Frontal cortex (tissue), 4 donors: ENCODE measurements around the gene KY. TPM values are rescaled to one million over a fixed set of nuclear protein-coding genes. Genes with fewer than 3 reads are reported as not detected.
"Not testable (repeated sequence)": the region's sequence is repeated elsewhere in the genome, so short reads cannot be mapped to it uniquely, and the experiment has no call there.

Experiments used
- DNase-seq, 2 donors: peaks; one replicate each; pipeline ENCODE4 v3.0.0; 2012; ENCODE audit warnings: low spot score in 2 of 2
- FAIRE-seq: peaks from 2 replicates; lab custom pipeline; 2012; peaks lifted over from hg19 to GRCh38; lab: Jason Lieb, UNC
- total RNA-seq: library from RNA; depleted of rRNA; stranded (reverse); fragments of >200 nt; gene quantifications from one replicate; pipeline ENCODE4 v1.2.3, GENCODE V29; 2014
- donor health status: control.
- donor health status: control.
- donor health status: control.

The KY gene
- total RNA-seq, 1 donor from 2014 or later, result 0.41 TPM

DNA sequence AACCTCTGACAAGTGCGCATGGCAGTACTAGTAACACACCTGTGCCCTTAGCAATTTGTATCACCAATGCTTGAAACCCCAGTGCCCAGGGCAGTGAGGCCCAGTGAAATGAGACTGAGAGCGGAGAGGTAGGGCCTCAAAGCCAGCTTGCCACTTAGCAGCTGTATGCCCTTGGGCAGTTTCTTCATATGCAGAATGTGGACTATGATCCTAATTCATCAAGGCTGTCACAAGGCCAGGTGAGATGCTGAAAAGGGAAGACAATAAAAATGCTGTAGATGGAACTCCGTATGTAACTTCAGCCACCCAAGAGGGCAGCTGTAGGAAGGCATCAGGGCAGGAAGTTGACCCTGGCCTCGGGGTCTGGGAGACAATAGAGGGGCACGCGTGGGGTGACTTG, 74.4 kb downstream of the KY start:
- FAIRE-seq (no peak), DNase-seq (no peak)

DNA sequence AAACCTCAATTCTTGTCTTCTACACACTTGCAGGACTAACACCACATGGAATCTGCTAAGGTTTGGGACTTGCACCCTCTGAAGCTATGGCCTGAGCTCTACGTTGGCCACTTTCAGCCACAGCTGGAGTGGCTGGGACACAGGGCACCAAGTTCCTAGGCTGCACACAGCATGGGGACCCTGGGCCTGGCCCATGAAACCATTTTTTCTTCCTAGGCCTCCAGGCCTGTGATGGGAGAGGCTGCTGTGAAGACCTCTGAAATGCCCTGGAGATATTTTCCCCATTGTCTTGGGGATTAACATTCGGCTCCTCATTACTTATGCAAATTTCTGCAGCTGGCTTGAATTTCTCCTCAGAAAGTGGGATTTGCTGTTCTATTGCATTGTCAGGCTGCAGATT, 80.9 kb downstream of the KY start:
- FAIRE-seq, DNase-seq: not testable (repeated sequence)

DNA sequence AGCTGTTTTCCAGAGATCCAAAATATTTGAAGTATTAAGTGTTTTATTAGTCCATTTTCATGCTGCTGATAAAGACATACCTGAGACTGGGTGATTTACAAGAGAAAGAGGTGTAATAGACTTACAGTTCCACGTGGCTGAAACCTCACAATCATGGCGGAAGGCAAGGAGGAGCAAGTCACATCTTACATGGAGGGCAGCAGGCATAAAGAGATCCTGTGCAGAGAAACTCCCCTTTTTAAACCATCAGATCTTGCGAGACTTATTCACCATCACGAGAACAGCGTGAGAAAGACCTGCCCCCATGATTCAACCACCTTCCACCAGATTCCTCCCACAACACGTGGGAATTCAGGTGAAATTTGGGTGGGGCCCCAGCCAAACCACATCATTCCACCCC, 82.0 kb downstream of the KY start:
- FAIRE-seq, result no peak
- no peak for DNase-seq

DNA sequence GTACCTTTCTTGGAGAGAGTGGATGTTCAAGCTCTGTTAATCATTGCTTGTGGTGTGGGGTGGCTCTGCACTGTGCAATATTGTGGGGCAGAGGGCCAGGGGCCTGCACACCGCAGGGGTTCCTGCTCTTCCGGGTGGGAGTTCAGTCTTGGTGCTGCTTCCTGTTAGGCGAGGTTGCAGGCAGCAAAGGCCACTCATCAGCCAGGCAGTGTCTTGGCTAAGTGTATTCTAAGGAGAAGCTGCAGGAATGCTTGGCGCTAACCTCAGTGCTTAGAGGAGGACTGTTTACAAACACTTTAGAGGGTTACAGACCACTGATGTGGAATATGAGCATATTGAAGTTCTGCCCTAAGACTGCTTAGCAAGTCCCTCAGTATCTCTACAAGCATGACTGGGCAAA, 83.2 kb downstream of the KY start:
- DNase-seq, result no peak
- FAIRE-seq, result no peak

DNA sequence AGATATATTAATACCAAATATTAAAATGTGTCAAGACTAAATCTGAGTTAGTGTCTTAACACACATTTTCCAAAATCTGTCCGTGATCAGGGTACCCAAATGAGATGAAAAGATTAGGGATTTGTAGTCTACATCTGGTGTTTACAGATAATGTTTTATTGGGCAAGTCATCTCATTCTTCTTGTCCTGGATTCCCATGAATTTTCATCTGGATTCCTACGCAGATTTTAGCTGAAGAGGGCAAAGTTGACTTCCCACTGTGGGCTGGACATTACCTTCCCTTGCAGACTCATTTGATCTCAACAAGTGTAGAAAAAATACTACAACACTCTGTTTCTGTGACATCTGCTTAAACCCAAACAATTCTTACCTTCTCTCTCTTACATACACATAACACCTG, 85.8 kb downstream of the KY start:
- DNase-seq, result no peak
- FAIRE-seq, result no peak

DNA sequence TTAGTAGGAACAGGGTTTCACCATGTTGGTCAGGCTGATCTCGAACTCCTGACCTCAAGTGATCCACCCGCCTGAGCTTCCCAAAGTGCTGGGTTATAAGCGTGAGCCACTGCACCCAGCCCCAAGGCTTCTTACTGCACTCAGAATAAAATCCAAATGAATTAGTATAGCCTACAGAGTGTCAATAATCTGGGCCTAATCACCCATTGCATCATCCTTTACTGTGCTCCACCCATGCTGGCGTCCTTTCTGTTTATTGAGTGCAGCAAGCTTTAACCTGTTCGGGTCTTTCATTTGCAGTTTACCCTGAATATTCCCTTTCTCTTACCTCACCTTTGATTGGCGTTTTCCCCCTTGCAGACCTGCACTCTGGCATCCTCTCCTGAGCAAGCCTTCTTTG, 87.2 kb downstream of the KY start:
- no peak for FAIRE-seq
- DNase-seq, result no peak

DNA sequence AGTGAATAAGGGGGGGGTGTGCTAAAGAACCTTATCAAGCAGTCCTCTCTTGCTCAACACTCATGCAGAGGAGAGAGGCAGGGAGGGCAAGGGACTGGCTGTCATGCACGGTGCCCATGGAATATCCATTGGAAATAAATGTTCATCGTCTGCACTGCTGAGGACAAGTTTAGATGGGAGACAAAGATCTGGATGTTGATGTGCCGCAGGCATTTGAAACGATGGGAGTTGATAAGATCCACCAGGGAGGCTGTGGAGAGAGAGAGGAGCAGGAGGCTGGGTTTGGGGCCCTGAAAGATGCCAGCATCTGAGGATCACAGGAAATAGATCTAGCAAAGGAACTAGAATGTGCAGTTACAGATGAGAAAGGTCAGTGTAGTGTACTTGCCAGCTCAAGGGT, 88.8 kb downstream of the KY start:
- DNase-seq (no peak), FAIRE-seq (no peak)

DNA sequence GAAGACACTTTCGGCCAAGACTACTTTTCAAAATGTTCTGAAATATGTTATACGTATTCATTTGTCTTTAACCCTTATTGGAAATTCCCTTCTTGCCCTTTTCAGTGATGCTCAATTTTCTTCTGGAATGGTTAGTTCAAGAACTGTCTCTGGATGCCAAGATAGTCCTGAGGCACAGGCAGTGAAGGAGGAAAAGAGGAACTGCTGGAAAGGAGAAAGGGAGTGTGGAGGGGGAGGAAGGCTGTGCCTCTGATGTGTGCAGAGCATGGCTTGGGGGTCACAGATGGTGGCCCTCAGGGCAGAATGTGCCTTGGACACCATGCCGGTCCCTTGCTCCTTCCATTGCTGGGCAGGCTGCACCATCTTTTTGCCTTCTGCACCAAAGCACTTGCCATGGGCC, 91.2 kb downstream of the KY start:
- FAIRE-seq (no peak), DNase-seq (no peak)

Other genes starting within 250 kb of the KY start
- 41.6 TPM for gene ANAPC13, start 165.0 kb downstream of the KY start, total RNA-seq
- gene CEP63, start 165.0 kb downstream of the KY start, total RNA-seq, result 22.4 TPM
- gene EPHB1, start 144.2 kb upstream of the KY start, total RNA-seq, result 16.7 TPM